ENCODE data around the gene THSD7B. TPM values are rescaled to one million over a fixed set of nuclear protein-coding genes. Genes with fewer than 3 reads are reported as not detected.

THSD7B gene
- polyA plus RNA-seq, 1 donor from 2014 or later, result 0.46 TPM

DNA sequence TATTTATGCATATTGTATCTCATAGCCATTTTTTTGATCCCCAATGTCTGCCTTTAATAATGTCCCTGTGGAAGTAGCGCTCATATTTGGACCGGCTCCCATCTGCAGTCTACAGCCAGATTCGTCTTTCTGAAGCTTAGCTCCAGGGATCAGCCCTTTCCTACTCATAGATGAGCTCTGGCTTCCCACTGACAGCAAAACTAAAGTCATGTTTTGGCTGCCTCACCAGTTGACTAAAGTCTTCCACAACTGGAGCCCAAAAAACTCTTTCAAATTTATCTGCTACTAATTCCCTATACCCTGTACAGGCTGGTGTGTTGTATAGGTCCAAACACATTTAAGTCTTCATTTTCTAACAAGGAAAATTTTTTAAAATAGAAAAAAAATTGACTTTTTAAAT is 904.8 kb downstream of the THSD7B start:
- Histone ChIP-seq H2AFZ (ENCODE audit: low read depth, low read length) (no peak overlapping the region), H3K36me3 (ENCODE audit: insufficient read depth, low read length) (no peaks in the 10 kb centered on the region), H3K4me3 (ENCODE audit: low read length) (no peak overlapping the region), H3F3A (ENCODE audit: insufficient read depth, low read length, poor library complexity, severe bottlenecking) (no peaks in the 10 kb centered on the region), H4K20me1 (ENCODE audit: insufficient read depth) (no peaks in the 10 kb centered on the region), H3K9me3 (ENCODE audit: low read length) (no peaks in the 10 kb centered on the region), H3K4me2 (ENCODE audit: low read length) (no peak overlapping the region), H3K79me2 (replicated peaks; ENCODE audit: insufficient read depth, low read length) (no peaks in the 10 kb centered on the region), H3K9ac (ENCODE audit: low read length) (no peak overlapping the region), H3K9me2 (ENCODE audit: insufficient read depth, low read length) (no peaks in the 10 kb centered on the region), H3K27me3 (ENCODE audit: insufficient read depth, low read depth, low read length) (no peaks in the 10 kb centered on the region), H3K27ac (ENCODE audit: low read length) (no peak overlapping the region)
- TF ChIP-seq SMC3 (conservative IDR thresholded peaks at IDR 0.05; ENCODE audit: poor library complexity), result no peak
- no peak for TF ChIP-seq RAD21 (conservative IDR thresholded peaks at IDR 0.05)
- TF ChIP-seq, protein P1, sequence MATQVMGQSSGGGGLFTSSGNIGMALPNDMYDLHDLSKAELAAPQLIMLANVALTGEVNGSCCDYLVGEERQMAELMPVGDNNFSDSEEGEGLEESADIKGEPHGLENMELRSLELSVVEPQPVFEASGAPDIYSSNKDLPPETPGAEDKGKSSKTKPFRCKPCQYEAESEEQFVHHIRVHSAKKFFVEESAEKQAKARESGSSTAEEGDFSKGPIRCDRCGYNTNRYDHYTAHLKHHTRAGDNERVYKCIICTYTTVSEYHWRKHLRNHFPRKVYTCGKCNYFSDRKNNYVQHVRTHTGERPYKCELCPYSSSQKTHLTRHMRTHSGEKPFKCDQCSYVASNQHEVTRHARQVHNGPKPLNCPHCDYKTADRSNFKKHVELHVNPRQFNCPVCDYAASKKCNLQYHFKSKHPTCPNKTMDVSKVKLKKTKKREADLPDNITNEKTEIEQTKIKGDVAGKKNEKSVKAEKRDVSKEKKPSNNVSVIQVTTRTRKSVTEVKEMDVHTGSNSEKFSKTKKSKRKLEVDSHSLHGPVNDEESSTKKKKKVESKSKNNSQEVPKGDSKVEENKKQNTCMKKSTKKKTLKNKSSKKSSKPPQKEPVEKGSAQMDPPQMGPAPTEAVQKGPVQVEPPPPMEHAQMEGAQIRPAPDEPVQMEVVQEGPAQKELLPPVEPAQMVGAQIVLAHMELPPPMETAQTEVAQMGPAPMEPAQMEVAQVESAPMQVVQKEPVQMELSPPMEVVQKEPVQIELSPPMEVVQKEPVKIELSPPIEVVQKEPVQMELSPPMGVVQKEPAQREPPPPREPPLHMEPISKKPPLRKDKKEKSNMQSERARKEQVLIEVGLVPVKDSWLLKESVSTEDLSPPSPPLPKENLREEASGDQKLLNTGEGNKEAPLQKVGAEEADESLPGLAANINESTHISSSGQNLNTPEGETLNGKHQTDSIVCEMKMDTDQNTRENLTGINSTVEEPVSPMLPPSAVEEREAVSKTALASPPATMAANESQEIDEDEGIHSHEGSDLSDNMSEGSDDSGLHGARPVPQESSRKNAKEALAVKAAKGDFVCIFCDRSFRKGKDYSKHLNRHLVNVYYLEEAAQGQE (IDR thresholded peaks at IDR 0.05; ENCODE audit: borderline replicate concordance), result no peak
- no peak for TF ChIP-seq MXI1 (conservative IDR thresholded peaks at IDR 0.05; ENCODE audit: poor library complexity, severe bottlenecking)
- no peak for TF ChIP-seq POLR2AphosphoS5 (IDR thresholded peaks at IDR 0.05)
- TF ChIP-seq, protein P2, sequence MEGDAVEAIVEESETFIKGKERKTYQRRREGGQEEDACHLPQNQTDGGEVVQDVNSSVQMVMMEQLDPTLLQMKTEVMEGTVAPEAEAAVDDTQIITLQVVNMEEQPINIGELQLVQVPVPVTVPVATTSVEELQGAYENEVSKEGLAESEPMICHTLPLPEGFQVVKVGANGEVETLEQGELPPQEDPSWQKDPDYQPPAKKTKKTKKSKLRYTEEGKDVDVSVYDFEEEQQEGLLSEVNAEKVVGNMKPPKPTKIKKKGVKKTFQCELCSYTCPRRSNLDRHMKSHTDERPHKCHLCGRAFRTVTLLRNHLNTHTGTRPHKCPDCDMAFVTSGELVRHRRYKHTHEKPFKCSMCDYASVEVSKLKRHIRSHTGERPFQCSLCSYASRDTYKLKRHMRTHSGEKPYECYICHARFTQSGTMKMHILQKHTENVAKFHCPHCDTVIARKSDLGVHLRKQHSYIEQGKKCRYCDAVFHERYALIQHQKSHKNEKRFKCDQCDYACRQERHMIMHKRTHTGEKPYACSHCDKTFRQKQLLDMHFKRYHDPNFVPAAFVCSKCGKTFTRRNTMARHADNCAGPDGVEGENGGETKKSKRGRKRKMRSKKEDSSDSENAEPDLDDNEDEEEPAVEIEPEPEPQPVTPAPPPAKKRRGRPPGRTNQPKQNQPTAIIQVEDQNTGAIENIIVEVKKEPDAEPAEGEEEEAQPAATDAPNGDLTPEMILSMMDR (IDR thresholded peaks at IDR 0.05; ENCODE audit: poor library complexity, severe bottlenecking), result no peak
- TF ChIP-seq EP300 (conservative IDR thresholded peaks at IDR 0.05; ENCODE audit: poor library complexity, severe bottlenecking), result no peak
- TF ChIP-seq EZH2 (IDR thresholded peaks at IDR 0.05; ENCODE audit: borderline replicate concordance, insufficient read depth, low read length, poor library complexity, severe bottlenecking), result no peak
- TF ChIP-seq TAF1 (IDR thresholded peaks at IDR 0.05; ENCODE audit: low read depth), result no peak

DNA sequence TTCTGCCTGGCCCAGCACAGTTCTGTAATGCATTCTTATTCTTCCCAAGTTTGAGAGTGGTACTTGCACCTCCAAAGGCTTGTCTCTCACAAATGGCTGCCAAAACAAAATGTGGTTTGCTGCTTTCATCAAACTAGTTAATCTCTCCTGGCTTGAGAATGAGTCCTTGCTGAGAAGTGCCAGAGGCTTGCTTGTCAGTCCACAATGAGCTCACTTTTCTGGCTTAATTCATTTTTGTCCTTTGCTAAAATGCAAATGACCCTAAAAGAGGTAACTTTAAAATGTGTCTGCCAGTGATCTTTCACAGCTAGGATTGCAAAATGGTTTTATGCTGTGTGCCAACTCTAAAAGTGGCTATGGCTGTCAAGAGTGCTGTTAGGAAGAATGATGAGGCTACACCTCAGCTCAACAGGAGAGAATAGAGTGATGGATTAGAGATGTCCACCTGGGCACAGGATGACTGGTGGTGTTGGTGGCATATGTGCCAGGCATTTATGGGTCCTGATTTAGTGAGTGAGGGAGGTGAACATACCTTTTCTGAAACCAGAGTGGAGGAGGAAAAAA is 907.7 kb downstream of the THSD7B start:
- Histone ChIP-seq H3K4me2 (ENCODE audit: low read length) (no peak overlapping the region), H3K79me2 (replicated peaks; ENCODE audit: insufficient read depth, low read length) (no peaks in the 10 kb centered on the region), H3K36me3 (ENCODE audit: insufficient read depth, low read length) (no peaks in the 10 kb centered on the region), H3K9me2 (ENCODE audit: insufficient read depth, low read length) (no peaks in the 10 kb centered on the region), H3K27ac (ENCODE audit: low read length) (no peak overlapping the region), H4K20me1 (ENCODE audit: insufficient read depth) (no peaks in the 10 kb centered on the region), H3K4me3 (ENCODE audit: low read length) (no peak overlapping the region), H3K9ac (ENCODE audit: low read length) (no peak overlapping the region), H3F3A (ENCODE audit: insufficient read depth, low read length, poor library complexity, severe bottlenecking) (no peaks in the 10 kb centered on the region), H3K9me3 (ENCODE audit: low read length) (no peaks in the 10 kb centered on the region), H3K27me3 (ENCODE audit: insufficient read depth, low read depth, low read length) (no peaks in the 10 kb centered on the region), H2AFZ (ENCODE audit: low read depth, low read length) (no peak overlapping the region)
- no peak for TF ChIP-seq RAD21 (conservative IDR thresholded peaks at IDR 0.05)
- TF ChIP-seq, protein P1 (IDR thresholded peaks at IDR 0.05; ENCODE audit: borderline replicate concordance), result no peak
- no peak for TF ChIP-seq TAF1 (IDR thresholded peaks at IDR 0.05; ENCODE audit: low read depth)
- no peak for TF ChIP-seq MXI1 (conservative IDR thresholded peaks at IDR 0.05; ENCODE audit: poor library complexity, severe bottlenecking)
- no peak for TF ChIP-seq SMC3 (conservative IDR thresholded peaks at IDR 0.05; ENCODE audit: poor library complexity)
- TF ChIP-seq, protein P2 (IDR thresholded peaks at IDR 0.05; ENCODE audit: poor library complexity, severe bottlenecking), result no peak
- TF ChIP-seq POLR2AphosphoS5 (IDR thresholded peaks at IDR 0.05), result no peak
- TF ChIP-seq EP300 (conservative IDR thresholded peaks at IDR 0.05; ENCODE audit: poor library complexity, severe bottlenecking), result no peak
- no peak for TF ChIP-seq EZH2 (IDR thresholded peaks at IDR 0.05; ENCODE audit: borderline replicate concordance, insufficient read depth, low read length, poor library complexity, severe bottlenecking)
